H1 (cell line): ENCODE data around the gene NLK. TPM values are rescaled to one million over a fixed set of nuclear protein-coding genes. Genes with fewer than 3 reads are reported as not detected.

Source experiments
- ATF3 ChIP-seq: IDR thresholded peaks from 2 replicates; pipeline ENCODE4 v1.6.1; 2011; ENCODE audit warnings: low read depth, mild to moderate bottlenecking, low read length; ENCODE audit not compliant: insufficient read depth
- POU5F1 ChIP-seq: IDR thresholded peaks from 2 replicates; pipeline ENCODE4 v1.6.1; 2011; ENCODE audit warnings: low read depth, mild to moderate bottlenecking, low read length, moderate library complexity
- YY1 ChIP-seq: IDR thresholded peaks from 2 replicates; pipeline ENCODE4 v1.6.1; 2011; ENCODE audit warnings: low read depth, mild to moderate bottlenecking, low read length
- polyA plus RNA-seq, 7 experiments: library from polyadenylated mRNA; depleted of rRNA in 3 of 7; stranded (reverse) in 5 of 7; unstranded in 2 of 7; fragments of >200 nt in 5 of 7; fragments of 200-250 nt in 2 of 7; gene quantifications; 1 replicate in 5 of 7; 2 replicates in 1 of 7; 4 replicates in 1 of 7; pipeline versions ENCODE4 v1.2.1 to v1.2.3, GENCODE V29; 2011 to 2013; ENCODE audit warnings: missing spikeins in 2 of 7, mixed read lengths in 2 of 7
- total RNA-seq: library from RNA; stranded (reverse); fragmentation: NEBNext Ultra II Directional; extraction: Animal tissue kit (Norgen Biotek cat#: 25700); gene quantifications from 2 replicates; pipeline ENCODE4 v1.2.1, GENCODE V29; 2021

NLK gene
- total and polyA plus RNA-seq, 2 of the 8 experiments (the other 6 are each of a cell fraction or from before 2014, with no cell fraction given), result 30.8 to 49.9 TPM

- TF ChIP-seq YY1 (no peak), POU5F1 (no peak), ATF3 (no peak)
Observed at GRCh38 chr17:28042721-28043291, 329 bp downstream of the NLK start (continued).
